SH-SY5Y (cell line): ENCODE data around the gene LRP1-AS.

Source experiments
- GATA2 ChIP-seq: IDR thresholded peaks from 2 replicates; pipeline ENCODE4 v1.6.1; 2011; ENCODE audit warnings: mild to moderate bottlenecking, low read depth, low read length
- GATA3 ChIP-seq: IDR thresholded peaks from 2 replicates; pipeline ENCODE4 v1.6.1; 2011; ENCODE audit warnings: low read depth, mild to moderate bottlenecking, low read length, moderate library complexity

DNA sequence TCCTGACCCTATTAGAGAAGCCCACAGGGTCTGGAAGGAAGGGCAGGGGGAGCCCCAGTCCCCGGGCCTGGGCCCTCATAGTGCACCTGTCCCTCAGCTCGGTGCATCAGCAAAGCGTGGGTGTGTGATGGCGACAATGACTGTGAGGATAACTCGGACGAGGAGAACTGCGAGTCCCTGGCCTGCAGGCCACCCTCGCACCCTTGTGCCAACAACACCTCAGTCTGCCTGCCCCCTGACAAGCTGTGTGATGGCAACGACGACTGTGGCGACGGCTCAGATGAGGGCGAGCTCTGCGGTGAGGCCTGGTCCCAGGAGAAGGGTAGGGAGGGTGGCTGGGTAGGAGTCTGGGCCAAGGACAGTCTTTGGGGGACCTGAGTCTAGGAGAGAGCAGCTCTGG, 26.3 kb upstream of the LRP1-AS start:
- TF ChIP-seq GATA3 (no peak), GATA2 (no peak)
